Adrenal gland (tissue), 5 donors: ENCODE results near the gene TMSB4X.

Experiments
- POLR2A ChIP-seq, 2 donors: fragments of 450-650 bp; IDR thresholded peaks; one replicate each; pipeline ENCODE4 v1.6.1; 2017; ENCODE audit warnings: antibody characterized with exemption in 2 of 2, mild to moderate bottlenecking in 2 of 2, moderate library complexity in 1 of 2
- TF ChIP-seq, protein P1 (sequence below), 6 experiments: fragments of 450-650 bp in 4 of 6; fragments of 200-600 bp in 2 of 6; sonication (generic) in 1 of 6; IDR thresholded peaks; 1 replicate in 5 of 6; 2 replicates in 1 of 6; pipeline versions ENCODE4 v1.5.1 to v1.8.0; 2016 to 2021; ENCODE audit warnings: antibody characterized with exemption in 6 of 6, mild to moderate bottlenecking in 2 of 6, moderate library complexity in 1 of 6
- donor health status: DM: no; HTN: no; CAD: no.

DNA sequence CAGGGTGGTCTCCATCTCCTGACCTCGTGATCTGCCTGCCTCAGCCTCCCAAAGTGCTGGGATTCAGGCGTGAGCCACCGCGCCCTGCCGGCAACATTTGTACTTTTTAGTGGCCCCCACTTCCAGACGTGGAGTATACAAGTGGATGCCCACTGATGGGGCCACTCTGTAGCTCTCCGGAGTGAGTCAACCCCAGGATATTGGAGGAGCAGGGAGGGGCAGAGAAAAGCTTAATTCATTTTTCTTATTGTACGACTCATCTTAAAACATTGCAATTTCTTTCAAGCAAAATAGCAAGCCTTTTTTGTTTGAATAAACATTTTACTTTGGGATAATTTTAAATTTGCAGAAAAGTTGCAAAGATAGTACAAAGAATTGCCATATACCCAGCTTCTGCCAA lies 34.9 kb downstream of the TMSB4X start:
- TF ChIP-seq, protein P1, sequence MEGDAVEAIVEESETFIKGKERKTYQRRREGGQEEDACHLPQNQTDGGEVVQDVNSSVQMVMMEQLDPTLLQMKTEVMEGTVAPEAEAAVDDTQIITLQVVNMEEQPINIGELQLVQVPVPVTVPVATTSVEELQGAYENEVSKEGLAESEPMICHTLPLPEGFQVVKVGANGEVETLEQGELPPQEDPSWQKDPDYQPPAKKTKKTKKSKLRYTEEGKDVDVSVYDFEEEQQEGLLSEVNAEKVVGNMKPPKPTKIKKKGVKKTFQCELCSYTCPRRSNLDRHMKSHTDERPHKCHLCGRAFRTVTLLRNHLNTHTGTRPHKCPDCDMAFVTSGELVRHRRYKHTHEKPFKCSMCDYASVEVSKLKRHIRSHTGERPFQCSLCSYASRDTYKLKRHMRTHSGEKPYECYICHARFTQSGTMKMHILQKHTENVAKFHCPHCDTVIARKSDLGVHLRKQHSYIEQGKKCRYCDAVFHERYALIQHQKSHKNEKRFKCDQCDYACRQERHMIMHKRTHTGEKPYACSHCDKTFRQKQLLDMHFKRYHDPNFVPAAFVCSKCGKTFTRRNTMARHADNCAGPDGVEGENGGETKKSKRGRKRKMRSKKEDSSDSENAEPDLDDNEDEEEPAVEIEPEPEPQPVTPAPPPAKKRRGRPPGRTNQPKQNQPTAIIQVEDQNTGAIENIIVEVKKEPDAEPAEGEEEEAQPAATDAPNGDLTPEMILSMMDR (IDR thresholded peaks at IDR 0.05): no peak
- TF ChIP-seq POLR2A (IDR thresholded peaks at IDR 0.05): no peak
